Liver (tissue), 3 donors: ENCODE measurements around the gene SLIT3.

Source experiments
- TF ChIP-seq, protein P1 (sequence below): fragments of 150-350 bp; IDR thresholded peaks from 2 replicates; pipeline ENCODE4 v1.5.1; 2017; ENCODE audit warnings: improper control_type of control experiment, low read depth, low read length; ENCODE audit not compliant: missing input control
- TF ChIP-seq, protein P2 (sequence below): IDR thresholded peaks from 2 replicates; pipeline ENCODE4 v1.6.1; 2016; ENCODE audit warnings: antibody characterized with exemption
- donor health status: healthy.
- donor health status: healthy.

DNA sequence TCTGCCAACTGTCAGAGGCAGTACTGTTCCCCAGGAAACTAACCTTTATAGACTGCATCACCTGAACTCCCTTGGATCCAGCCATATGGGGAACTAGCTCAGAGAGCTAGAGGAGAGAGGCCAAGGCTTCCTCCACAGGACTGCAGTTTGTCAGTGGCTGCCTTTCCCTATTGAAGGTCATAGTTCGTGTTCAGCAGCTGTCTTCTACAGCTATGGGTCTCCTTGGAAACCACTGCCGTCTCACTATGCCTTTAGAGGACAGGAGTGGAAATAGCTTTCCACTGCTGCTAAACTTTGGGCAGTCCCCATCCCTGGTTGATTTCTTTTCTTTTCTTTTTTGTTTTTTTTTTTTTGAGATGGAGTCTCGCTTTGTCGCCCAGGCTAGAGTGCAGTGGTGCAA, 4.4 kb upstream of the SLIT3 start:
- TF ChIP-seq, protein P1, sequence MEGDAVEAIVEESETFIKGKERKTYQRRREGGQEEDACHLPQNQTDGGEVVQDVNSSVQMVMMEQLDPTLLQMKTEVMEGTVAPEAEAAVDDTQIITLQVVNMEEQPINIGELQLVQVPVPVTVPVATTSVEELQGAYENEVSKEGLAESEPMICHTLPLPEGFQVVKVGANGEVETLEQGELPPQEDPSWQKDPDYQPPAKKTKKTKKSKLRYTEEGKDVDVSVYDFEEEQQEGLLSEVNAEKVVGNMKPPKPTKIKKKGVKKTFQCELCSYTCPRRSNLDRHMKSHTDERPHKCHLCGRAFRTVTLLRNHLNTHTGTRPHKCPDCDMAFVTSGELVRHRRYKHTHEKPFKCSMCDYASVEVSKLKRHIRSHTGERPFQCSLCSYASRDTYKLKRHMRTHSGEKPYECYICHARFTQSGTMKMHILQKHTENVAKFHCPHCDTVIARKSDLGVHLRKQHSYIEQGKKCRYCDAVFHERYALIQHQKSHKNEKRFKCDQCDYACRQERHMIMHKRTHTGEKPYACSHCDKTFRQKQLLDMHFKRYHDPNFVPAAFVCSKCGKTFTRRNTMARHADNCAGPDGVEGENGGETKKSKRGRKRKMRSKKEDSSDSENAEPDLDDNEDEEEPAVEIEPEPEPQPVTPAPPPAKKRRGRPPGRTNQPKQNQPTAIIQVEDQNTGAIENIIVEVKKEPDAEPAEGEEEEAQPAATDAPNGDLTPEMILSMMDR: no peak
- TF ChIP-seq, protein P2, sequence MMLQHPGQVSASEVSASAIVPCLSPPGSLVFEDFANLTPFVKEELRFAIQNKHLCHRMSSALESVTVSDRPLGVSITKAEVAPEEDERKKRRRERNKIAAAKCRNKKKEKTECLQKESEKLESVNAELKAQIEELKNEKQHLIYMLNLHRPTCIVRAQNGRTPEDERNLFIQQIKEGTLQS: no peak
